SU-DHL-6 (cell line): ENCODE measurements around the gene SNTG2.

Source experiments
- EZH2phosphoT487 ChIP-seq: fragments of 200-600 bp; sonication (generic), shearing (Covaris generic); conservative IDR thresholded peaks from 2 replicates; pipeline ENCODE4 v1.6.1; 2018; ENCODE audit warnings: mild to moderate bottlenecking, antibody characterized with exemption, low read length, moderate library complexity, mixed read lengths
- TF ChIP-seq, protein P1 (sequence below): fragments of 200-600 bp; sonication (generic); IDR thresholded peaks from one replicate; pipeline ENCODE4 v1.5.1; 2017; ENCODE audit warnings: antibody characterized with exemption, mild to moderate bottlenecking, low read length, moderate library complexity; ENCODE audit not compliant: insufficient read depth, poor library complexity, severe bottlenecking

DNA sequence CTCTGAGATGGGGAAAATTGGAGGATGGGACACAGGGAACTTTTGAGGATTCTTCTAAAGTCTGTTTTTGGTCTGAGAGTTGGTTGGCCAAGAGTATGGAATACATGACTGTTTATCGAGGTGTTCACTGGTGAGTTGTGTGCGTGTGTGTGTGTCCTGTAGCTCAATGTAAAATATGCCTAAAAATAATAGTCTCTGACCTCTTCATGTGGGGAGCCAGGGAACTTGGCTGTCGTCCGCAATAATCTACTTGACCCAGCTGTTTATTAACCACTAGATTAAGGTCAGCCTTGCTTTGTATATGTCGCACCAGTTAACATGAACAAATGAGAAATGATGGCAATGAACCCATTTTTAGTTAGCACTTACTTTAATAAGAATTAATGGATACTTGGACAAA, 285.2 kb downstream of the SNTG2 start:
- TF ChIP-seq, protein P1, sequence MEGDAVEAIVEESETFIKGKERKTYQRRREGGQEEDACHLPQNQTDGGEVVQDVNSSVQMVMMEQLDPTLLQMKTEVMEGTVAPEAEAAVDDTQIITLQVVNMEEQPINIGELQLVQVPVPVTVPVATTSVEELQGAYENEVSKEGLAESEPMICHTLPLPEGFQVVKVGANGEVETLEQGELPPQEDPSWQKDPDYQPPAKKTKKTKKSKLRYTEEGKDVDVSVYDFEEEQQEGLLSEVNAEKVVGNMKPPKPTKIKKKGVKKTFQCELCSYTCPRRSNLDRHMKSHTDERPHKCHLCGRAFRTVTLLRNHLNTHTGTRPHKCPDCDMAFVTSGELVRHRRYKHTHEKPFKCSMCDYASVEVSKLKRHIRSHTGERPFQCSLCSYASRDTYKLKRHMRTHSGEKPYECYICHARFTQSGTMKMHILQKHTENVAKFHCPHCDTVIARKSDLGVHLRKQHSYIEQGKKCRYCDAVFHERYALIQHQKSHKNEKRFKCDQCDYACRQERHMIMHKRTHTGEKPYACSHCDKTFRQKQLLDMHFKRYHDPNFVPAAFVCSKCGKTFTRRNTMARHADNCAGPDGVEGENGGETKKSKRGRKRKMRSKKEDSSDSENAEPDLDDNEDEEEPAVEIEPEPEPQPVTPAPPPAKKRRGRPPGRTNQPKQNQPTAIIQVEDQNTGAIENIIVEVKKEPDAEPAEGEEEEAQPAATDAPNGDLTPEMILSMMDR = no peak
- TF ChIP-seq EZH2phosphoT487 = no peak
